K562 (cell line): ENCODE data around the gene SGPL1. TPM values are rescaled to one million over a fixed set of nuclear protein-coding genes. Genes with fewer than 3 reads are reported as not detected.

Experiments used
- ATAC-seq: fragments of 200-7000 bp; cut with Tn5 transposase; 3 replicates; pipeline ENCODE4 v1.9.1; 2020; ENCODE audit warnings: moderate library complexity
- BruUV-seq: library from RNA; stranded (reverse); fragments of 400-500 nt; replicated peaks from 2 replicates; lab custom pipeline; 2021; lab: Mats Ljungman, UMichigan
- CTCF ChIA-PET: fragments of 300-600 bp; formaldehyde crosslinking; extraction: SDS; loops from one replicate; lab custom pipeline; 2021; ENCODE audit warnings: low intra/inter-chr PET ratio; lab: Yijun Ruan, JAX
- POLR2A ChIA-PET: fragments of 300-600, 350-650 bp; sonication (Branson Sonifier 250); formaldehyde crosslinking; extraction: SDS; loops from one replicate; lab custom pipeline; 2021; ENCODE audit warnings: antibody characterized with exemption, inconsistent platforms; lab: Yijun Ruan, JAX
- DNase-seq, 4 experiments: peaks; one replicate each; pipeline versions ENCODE4 v3.0.0 to v3.0.0-alpha.2; 2011 to 2018; ENCODE audit warnings: low spot score in 3 of 4, mixed read lengths in 3 of 4; ENCODE audit errors: extremely low read depth in 1 of 4
- FAIRE-seq: peaks from 2 replicates; lab custom pipeline; 2011; peaks lifted over from hg19 to GRCh38; lab: Jason Lieb, UNC
- H2AFZ ChIP-seq: 2 replicates; pipeline ENCODE4 v1.6.0; 2011; ENCODE audit warnings: low read depth, low read length, control low read depth, inconsistent platforms
- H3K27ac ChIP-seq: fragments of 200-600 bp; 3 replicates; pipeline ENCODE4 v1.8.0; 2011; ENCODE audit warnings: low read depth, mild to moderate bottlenecking, control low read depth, inconsistent platforms, low read length, moderate library complexity, mixed read lengths; ENCODE audit errors: extremely low read depth
- H3K27me3 ChIP-seq, 2 experiments: fragments of 300-600 bp in 1 of 2; 2 replicates in 1 of 2; 3 replicates in 1 of 2; pipeline versions ENCODE4 v1.6.0 to v1.8.0; 2011; ENCODE audit warnings: inconsistent platforms in 2 of 2, low read length in 2 of 2, mild to moderate bottlenecking in 1 of 2, mixed read lengths in 1 of 2, moderate library complexity in 1 of 2; ENCODE audit not compliant: control insufficient read depth in 2 of 2, insufficient read depth in 2 of 2
- H3K36me3 ChIP-seq: fragments of 300-600 bp; 3 replicates; pipeline ENCODE4 v1.8.0; 2011; ENCODE audit warnings: mild to moderate bottlenecking, low read length, inconsistent platforms; ENCODE audit not compliant: control insufficient read depth, insufficient read depth
- H3K4me1 ChIP-seq, 2 experiments: fragments of 200-600 bp in 1 of 2; replicated peaks in 1 of 2; 2 replicates in 1 of 2; 3 replicates in 1 of 2; pipeline versions ENCODE4 v1.5.1 to v1.8.0; 2011; ENCODE audit warnings: inconsistent platforms in 2 of 2, low read length in 2 of 2, mild to moderate bottlenecking in 1 of 2, mixed read lengths in 1 of 2, moderate library complexity in 1 of 2; ENCODE audit not compliant: control insufficient read depth in 2 of 2, insufficient read depth in 2 of 2
- H3K4me2 ChIP-seq: 2 replicates; pipeline ENCODE4 v1.6.1; 2011; ENCODE audit warnings: low read length, control low read depth, inconsistent platforms, mixed read lengths; ENCODE audit not compliant: insufficient read depth
- H3K4me3 ChIP-seq: fragments of 200-600 bp; sonication (generic), shearing (Covaris generic); 2 replicates; pipeline ENCODE4 v1.5.1; 2016; ENCODE audit warnings: control low read depth, inconsistent platforms
- H3K79me2 ChIP-seq: fragments of 200-600 bp; 3 replicates; pipeline ENCODE4 v1.8.0; 2011; ENCODE audit warnings: low read length, inconsistent platforms; ENCODE audit not compliant: control insufficient read depth, insufficient read depth
- H3K9ac ChIP-seq, 2 experiments: 2 replicates each; pipeline versions ENCODE4 v1.6.0 to v1.6.1; 2011; ENCODE audit warnings: low read depth in 2 of 2, low read length in 2 of 2, control low read depth in 1 of 2, inconsistent platforms in 1 of 2, mild to moderate bottlenecking in 1 of 2, mixed read lengths in 1 of 2; ENCODE audit not compliant: insufficient read depth in 1 of 2
- H3K9me1 ChIP-seq: one replicate; pipeline ENCODE4 v1.6.0; 2011; ENCODE audit warnings: inconsistent platforms, mild to moderate bottlenecking, low read length, moderate library complexity; ENCODE audit not compliant: control insufficient read depth, insufficient read depth
- H3K9me3 ChIP-seq: replicated peaks from 2 replicates; pipeline ENCODE4 v1.5.1; 2011; ENCODE audit warnings: low read depth, low read length, inconsistent platforms; ENCODE audit not compliant: control insufficient read depth, insufficient read depth
- H4K20me1 ChIP-seq: replicated peaks from 2 replicates; pipeline ENCODE4 v1.6.1; 2011; ENCODE audit warnings: low read length, inconsistent platforms, mixed read lengths; ENCODE audit not compliant: control insufficient read depth, insufficient read depth
- ATF7 ChIP-seq: fragments of 450-650 bp; IDR thresholded peaks from 2 replicates; pipeline ENCODE4 v1.7.1; 2014; ENCODE audit warnings: mild to moderate bottlenecking, moderate library complexity
- BRD9 ChIP-seq: fragments of 450-650 bp; IDR thresholded peaks from 2 replicates; pipeline ENCODE4 v1.6.1; 2018; ENCODE audit warnings: low read depth; ENCODE audit not compliant: partially characterized antibody
- JUND ChIP-seq, 2 experiments: IDR thresholded peaks; 2 replicates in 1 of 2; 3 replicates in 1 of 2; pipeline ENCODE4 v1.6.1; 2011; ENCODE audit warnings: borderline replicate concordance in 2 of 2, low read depth in 2 of 2, low read length in 2 of 2, improper control_type of control experiment in 1 of 2, missing biosample characterization in 1 of 2, missing genetic modification characterization in 1 of 2, missing genetic modification reagents in 1 of 2
- PPARD ChIP-seq: fragments of 250-450 bp; sonication (Bioruptor Pico); IDR thresholded peaks from 2 replicates; pipeline ENCODE4 v1.8.0; 2022; ENCODE audit warnings: inconsistent platforms, mild to moderate bottlenecking, moderate library complexity
- USF1 ChIP-seq: sonication (generic); formaldehyde crosslinking; IDR thresholded peaks from 2 replicates; pipeline ENCODE4 v1.9.0; 2022; ENCODE audit warnings: mild to moderate bottlenecking, missing genetic modification reagents
- ZFP36 ChIP-seq: fragments of 150-350 bp; IDR thresholded peaks from 2 replicates; pipeline ENCODE4 v1.6.1; 2018; ENCODE audit warnings: low read length, low read depth; ENCODE audit not compliant: partially characterized antibody
- ZNF551 ChIP-seq: fragments of 250-450 bp; sonication (Bioruptor Pico); IDR thresholded peaks from 2 replicates; pipeline ENCODE4 v1.5.0; 2021; ENCODE audit warnings: mild to moderate bottlenecking, moderate library complexity
- ZNF696 ChIP-seq: fragments of 250-450 bp; sonication (Bioruptor Pico); conservative IDR thresholded peaks from 2 replicates; pipeline ENCODE4 v1.4.0; 2020; ENCODE audit warnings: mild to moderate bottlenecking, moderate library complexity
- WGBS: fragments of 100-300 bp; shearing (Covaris generic); methylation state at CpG from one replicate; pipeline ENCODE4 v1.1.6; 2016; ENCODE audit warnings: low coverage, mixed read lengths; ENCODE audit not compliant: insufficient coverage; ENCODE audit errors: missing lambda C conversion rate; 5-methylcytosine and 5-hydroxymethylcytosine counted together
- in situ Hi-C: fragments of 300-500 bp; cut with MboI; formaldehyde crosslinking; loops from 4 replicates; pipeline ENCODE4 v1.15.0; 2018; ENCODE audit warnings: inconsistent platforms, mixed read lengths
- intact Hi-C: fragments of 100-400 bp; cut with micrococcal nuclease; formaldehyde crosslinking; loops from 2 replicates; pipeline ENCODE4 v1.14.2; 2022
- polyA plus RNA-seq, 8 experiments: library from polyadenylated mRNA; depleted of rRNA in 4 of 8; stranded (reverse) in 5 of 8; unstranded in 3 of 8; fragments of >200 nt; fragmentation: Nextera tagmentation in 2 of 8; fragmentation: Illumina TruSeq in 1 of 8; extraction: Ambion mirVana in 2 of 8; extraction: Trizol in 1 of 8; gene quantifications; 2 replicates each; pipeline versions ENCODE4 v1.2.1 to v1.2.3, GENCODE V29; 2011 to 2014; ENCODE audit warnings: inconsistent platforms in 1 of 8, missing spikeins in 1 of 8
- total RNA-seq, 7 experiments: library from RNA; depleted of rRNA in 6 of 7; stranded (reverse); fragments of >200 nt in 6 of 7; fragmentation: Illumina TruSeq in 2 of 7; extraction: Trizol in 2 of 7; gene quantifications; 2 replicates each; pipeline versions ENCODE4 v1.2.1 to v1.2.3, GENCODE V29; 2011 to 2021; ENCODE audit warnings: low replicate concordance in 1 of 7

SGPL1 gene
- total and polyA plus RNA-seq, 9 of the 15 experiments (the other 6 are each of a cell fraction or from before 2014, with no cell fraction given): 6.0 to 18.0 (median 8.7) TPM

- Histone ChIP-seq H3K9me3 (no peaks in the 10 kb centered on the region), H3K36me3 (no peaks in the 10 kb centered on the region), H3K9me1 (no peaks in the 10 kb centered on the region), H3K4me2 (no peak overlapping the region), H3K27ac (no peak overlapping the region), H3K27me3 (peaks cover 37 to 89% of the 10 kb centered on the region in 2 experiments), H2AFZ (no peak overlapping the region), H3K9ac (no peak overlapping the region), H3K4me3 (no peak overlapping the region), H4K20me1 (peaks cover 21% of the 10 kb centered on the region), H3K4me1 (peaks cover 0 to 9% of the 10 kb centered on the region in 2 experiments; a peak in 2 of 5 replicates), H3K79me2 (no peaks in the 10 kb centered on the region)
- CTCF ChIA-PET: no interaction called here
- in situ Hi-C loops (no loop called here), intact Hi-C loops (loop anchor here (5.0 kb wide), 1 partner anchor 354 kb away; no protein-coding TSS in a partner anchor)
- FAIRE-seq: peak; percentile 37
- no peak for DNase-seq
- TF ChIP-seq ZFP36 (peak; percentile 76), USF1 (0 out of 2 replicates have a peak, but pooled peaks have one; percentile 11), ATF7 (no peak), JUND (IDR thresholded peaks at IDR 0.05; ENCODE audit: borderline replicate concordance, low read depth, low read length) (no peak), JUND (tag; IDR thresholded peaks at IDR 0.05; ENCODE audit: borderline replicate concordance, low read depth, low read length) (no peak), ZNF696 (CRISPR knock-in tag) (no peak), BRD9 (no peak), PPARD (CRISPR knock-in tag) (no peak), ZNF551 (CRISPR knock-in tag) (no peak)
- WGBS: under 1% methylated on average over 8 of the region's 8 CpGs
- POLR2A ChIA-PET: interaction anchor here (0.6 kb wide), 3 partner anchors 29 to 1588 kb away, joined by 3 read pairs; no protein-coding TSS in a partner anchor
- no TSS peak for BruUV-seq
- no peak for ATAC-seq
These were observed 112.4 kb downstream of the SGPL1 start for GRCh38 chr10:70928140-70928539.
